HG03060 (cell line): ENCODE measurements around the gene USP53.
"Not testable (repeated sequence)": the region's sequence is repeated elsewhere in the genome, so short reads cannot be mapped to it uniquely, and the experiment has no call there.

Experiments used
- ATAC-seq: cut with Tn5 transposase; IDR thresholded peaks from one replicate; pipeline ENCODE4 v1.9.1; 2021; ENCODE audit warnings: low read depth, moderate number of reproducible peaks; ENCODE audit not compliant: unreplicated experiment

USP53 gene

GRCh38 chr4:119227690-119228089 lies 15.2 kb downstream of the USP53 start:
- no peak for ATAC-seq

- no peak for ATAC-seq
Measured at GRCh38 chr4:119228406-119228805, 15.9 kb downstream of the USP53 start.

DNA sequence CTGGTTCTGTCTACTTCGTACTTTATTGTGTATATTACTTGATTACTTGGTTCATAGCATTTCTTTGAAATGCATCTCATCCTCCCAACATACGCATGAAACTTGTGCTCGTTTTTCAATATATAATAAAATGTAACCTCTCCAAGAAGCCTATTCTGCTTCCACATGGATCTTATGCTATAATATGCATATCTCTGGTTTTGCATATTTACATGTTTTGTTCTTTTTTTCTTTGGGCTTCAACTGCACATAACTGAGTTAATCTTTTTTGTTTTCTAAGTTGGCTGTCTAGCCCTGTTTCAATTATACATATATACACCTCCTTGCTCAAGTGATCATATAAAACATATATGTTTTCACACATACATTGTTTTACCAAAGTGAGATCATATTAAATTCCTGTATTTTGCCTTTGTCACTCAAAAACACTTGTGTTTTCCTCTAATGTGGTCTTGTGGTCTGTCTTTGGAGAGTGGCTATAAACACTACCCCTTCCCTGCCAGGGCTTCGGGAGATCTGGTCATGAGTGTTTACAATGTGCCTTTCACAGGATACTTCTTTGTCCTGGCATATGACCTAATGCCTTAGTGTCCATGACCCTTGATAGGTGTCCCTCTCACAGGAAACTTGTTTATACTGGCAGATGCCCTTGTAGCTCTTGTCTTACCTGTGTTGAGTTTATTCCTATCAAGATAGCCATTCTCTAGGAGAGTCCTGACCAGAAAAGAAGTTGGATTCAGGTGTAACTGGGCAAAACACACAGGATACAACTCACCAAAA lies 17.6 kb downstream of the USP53 start:
- no peak for ATAC-seq

DNA sequence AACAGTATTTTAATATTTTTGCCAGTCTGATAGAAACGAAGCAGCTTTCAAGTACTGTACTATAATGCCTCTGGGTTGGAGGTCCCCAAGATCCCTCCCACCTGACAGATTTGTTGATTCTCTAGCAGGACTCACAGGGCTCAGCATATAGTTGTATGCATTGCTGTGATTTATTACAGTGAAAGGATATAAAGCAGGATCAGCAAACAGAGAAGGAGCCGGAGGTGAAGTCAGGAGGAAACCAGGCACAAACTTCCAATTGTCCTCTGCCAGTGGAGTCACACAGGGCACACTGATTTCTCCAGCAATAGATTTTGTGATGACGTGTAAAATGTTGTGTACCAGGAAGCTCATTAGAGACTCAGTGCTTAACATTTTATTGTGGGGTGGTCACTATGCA lies 19.0 kb downstream of the USP53 start:
- ATAC-seq, result no peak

DNA sequence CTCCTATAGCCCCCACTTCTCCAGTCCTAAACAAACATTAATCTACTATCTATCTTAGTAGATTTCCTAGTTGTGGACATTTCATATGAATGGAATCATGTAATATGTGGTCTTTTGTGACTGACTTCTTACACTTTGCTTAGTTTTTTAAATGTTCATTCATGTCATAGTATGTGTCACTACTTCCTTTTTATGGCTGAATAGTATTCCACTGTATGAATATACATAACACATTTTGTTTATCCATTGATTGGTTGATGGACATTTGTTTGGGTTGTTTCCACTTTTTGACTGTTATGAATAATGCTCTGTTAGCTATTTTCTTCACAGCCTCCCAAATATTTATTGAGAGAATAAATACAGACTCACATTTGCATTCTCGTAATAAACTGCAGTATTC lies 19.8 kb downstream of the USP53 start:
- no peak for ATAC-seq

DNA sequence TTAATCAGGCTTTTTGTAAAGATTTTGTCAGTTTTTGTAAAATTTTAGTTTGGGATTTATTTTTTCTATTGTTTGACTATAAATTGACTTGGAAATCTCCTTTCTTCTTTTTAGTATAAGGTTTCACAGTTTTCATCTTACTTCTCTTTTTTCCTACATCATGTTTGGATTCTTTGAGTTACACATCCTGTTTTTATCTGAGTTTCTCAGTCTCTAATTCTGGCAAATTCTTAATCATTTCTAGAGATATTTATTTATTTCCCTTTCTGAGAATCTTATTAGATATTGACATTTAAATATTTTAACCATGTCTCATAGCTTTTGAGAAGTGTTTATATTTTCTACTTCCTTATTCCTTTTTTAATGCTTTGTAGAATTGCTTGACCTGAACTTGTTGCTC lies 20.7 kb downstream of the USP53 start:
- ATAC-seq, result no peak

- no peak for ATAC-seq
Measured at GRCh38 chr4:119233750-119234149, 21.2 kb downstream of the USP53 start.

DNA sequence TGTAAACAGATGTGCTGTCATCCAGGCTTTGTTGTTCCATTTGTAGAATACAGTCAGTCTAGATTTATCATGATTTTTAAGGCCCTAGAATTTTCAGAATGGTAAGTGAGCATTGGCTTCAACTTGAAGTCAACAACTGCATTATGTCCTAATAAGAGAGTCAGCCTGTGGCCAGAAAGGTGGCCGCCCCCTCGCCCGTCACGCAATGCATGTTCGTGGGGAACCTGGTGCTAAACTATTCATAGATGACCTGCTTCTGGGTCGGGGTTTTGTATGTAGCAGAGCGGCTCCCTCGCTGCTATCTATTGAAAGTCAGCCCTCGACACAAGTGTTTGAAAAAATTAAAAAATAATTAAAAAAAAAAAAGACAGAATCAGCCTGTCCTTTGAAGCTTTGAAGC lies 24.7 kb downstream of the USP53 start:
- ATAC-seq, result no peak

GRCh38 chr4:119237642-119238041 lies 25.1 kb downstream of the USP53 start:
- no peak for ATAC-seq

DNA sequence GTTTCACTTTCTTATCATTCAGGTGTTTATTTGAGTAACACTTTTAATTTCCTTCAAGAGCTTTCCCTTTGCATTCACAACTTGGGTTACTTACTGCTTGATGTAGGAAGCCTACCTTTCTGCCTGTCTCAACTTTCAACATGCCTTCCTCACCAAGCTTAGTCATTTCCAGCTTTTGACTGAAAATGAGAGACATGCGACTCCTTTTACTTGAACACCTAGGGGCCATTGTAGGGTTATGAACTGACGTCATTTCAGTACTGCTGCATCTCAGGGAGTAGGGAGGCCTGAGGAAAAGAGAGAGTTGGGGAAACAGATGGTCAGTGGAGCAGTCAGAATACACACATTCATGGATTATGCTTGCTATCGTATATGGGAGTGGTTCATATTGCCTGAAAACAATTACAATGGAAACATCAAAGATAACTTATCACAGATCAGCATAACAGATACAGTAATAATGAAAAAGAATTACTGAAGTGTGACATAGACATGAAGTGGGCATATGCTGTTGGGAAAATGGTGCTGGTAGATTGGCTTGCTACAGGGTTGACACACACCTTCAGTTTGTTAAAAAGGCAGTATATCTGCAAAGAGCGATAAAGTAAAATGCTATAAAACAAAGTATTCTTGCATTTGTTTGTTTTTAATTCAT lies 25.7 kb downstream of the USP53 start:
- ATAC-seq, result peak; percentile 96

DNA sequence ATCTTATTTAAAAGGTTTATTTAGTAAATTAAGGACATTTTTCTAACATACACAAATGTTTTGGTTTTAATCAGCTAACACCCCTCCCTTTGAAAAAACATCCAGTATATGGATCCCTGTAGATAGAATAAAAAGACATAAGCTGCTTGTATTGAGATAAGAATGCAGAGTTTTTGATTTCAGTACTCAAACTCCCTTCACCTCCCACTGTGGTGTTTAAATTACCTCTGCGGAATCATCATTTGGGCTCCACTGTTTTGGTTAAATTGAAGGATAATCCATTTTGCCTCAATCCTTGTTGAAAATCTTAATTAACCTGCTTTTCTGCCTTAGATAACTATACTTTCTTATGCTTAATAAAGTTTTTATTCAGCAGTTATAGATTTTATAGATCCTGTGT lies 27.6 kb downstream of the USP53 start:
- ATAC-seq, result no peak

- ATAC-seq, result no peak
Measured at GRCh38 chr4:119240568-119240967, 28.1 kb downstream of the USP53 start.

- no peak for ATAC-seq
Measured at GRCh38 chr4:119242417-119242816, 29.9 kb downstream of the USP53 start.

DNA sequence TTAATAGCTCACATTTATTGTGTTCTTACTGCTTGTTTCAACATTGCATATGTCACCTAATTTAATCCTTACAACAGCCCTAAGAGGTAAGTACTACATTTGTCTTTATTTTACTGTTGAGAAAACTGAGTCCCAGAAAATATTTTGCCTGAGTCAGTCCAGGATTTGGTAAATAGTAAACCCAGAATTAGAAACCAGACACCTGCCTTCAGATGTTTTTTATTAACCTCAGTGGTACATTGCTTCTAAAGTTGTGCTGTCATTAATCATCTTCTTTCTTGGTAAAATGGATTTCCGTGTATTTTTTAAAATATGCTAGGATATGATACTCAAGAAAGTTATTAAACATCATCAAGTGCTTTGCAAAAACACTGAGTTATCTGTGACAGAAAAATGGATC lies 31.4 kb downstream of the USP53 start:
- no peak for ATAC-seq

- no peak for ATAC-seq
Measured at GRCh38 chr4:119244344-119244743, 31.8 kb downstream of the USP53 start.

DNA sequence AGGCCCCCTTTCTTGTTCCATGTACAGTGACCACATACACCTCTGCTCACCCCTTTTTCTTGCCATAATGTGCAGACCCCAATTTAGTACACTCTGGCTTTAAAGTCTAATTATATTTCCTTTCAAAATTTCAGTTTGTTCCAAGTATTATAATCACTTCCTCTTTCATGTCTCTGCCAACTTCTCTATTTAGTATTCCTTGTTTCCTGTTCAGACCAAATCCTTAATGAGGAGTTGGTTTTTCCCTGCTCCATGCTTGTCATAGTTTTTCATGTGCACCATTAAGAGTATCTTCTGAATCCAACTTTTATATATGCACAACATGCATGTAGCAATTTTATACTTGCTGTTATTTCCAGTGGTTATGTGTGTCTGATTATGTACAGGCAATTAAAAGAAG lies 32.3 kb downstream of the USP53 start:
- no peak for ATAC-seq

GRCh38 chr4:119246177-119246733 lies 33.7 kb downstream of the USP53 start:
- no peak for ATAC-seq

GRCh38 chr4:119251037-119251436 lies 38.5 kb downstream of the USP53 start:
- not testable (repeated sequence) for ATAC-seq

DNA sequence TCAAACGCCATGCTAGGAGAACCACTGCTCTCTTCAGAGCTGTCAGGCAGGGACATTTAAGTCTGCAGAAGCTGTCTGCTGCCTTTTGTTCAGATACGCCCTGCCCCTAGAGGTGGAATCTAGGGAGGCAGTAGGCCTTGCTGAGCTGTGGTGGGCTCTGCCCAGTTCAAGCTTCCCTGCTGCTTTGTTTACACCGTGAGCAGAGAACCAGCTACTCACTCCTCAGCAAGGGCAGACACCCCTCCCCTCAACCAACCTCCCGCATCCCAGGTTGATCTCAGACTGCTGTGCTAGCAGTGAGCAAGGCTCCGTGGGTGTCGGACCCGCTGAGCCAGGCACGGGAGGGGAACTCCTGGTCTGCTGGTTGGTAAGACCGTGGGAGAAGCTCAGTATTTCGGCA lies 42.7 kb downstream of the USP53 start:
- ATAC-seq, result not testable (repeated sequence)

DNA sequence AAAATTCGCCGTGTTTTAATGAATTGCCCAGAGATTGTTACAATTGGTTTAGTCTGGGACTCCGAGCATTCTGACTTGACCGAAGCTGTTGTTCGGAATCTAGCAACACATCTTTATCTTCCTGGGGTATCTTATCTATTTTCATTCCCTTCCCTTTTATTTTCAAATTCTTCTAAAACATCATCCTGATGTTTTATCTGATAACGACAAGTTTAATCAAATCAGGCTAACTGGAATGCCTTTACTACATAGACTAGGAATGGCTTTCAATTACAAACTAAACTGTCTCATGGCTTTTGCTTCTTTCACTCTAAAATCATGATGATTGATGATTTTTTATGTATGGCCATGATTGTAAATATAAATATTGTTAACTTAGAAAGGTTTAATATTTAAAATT lies 48.0 kb downstream of the USP53 start:
- ATAC-seq, result no peak

DNA sequence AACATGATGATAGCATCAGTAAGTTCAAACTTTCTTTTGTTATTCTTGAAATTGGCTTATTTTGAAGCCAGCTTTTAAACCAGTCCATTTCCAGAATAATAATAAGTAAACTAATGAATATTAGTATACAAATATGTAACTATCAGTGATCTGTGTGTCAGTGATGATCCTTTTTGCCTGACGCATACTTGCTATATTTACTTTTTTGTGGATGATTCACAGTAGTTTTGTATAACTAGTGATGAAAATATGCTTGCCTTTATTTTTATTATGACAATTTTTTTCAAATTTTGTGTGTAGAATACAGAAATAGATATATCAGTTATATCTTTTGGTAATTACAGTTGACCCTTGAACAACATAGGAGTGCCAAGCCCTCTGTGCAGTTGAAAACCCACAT lies 49.5 kb downstream of the USP53 start:
- no peak for ATAC-seq

DNA sequence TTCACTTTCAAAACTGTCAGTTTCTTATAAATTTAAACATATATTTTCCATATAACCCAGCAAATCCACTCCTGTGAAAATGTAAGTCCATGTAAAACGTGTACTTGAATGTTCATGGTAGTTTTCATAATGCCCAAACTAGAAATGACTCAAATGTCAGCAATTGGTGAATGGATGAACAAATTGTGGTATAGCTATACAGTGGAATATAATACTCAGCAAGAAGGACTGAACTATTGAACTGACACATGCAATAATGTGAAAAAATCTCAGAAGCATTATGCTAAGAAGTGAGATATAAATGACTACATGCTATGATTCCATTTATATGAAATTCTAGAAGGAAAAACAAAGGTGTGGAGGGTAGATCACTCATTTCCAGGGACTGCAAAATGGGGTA lies 52.2 kb downstream of the USP53 start:
- ATAC-seq, result no peak
